HepG2 (cell line): Measurements from ENCODE around the gene PRM2. TPM values are rescaled to one million over a fixed set of nuclear protein-coding genes. Genes with fewer than 3 reads are reported as not detected.
A peak's percentile ranks its signal among the peaks of the same experiment; 100 is the strongest.

Experiments used
- CBX1 ChIP-seq: IDR thresholded peaks from one replicate; pipeline ENCODE4 v1.6.1; 2016; ENCODE audit warnings: antibody characterized with exemption, low read depth
- EHMT2 ChIP-seq: fragments of 200-600 bp; sonication (generic); IDR thresholded peaks from 2 replicates; pipeline ENCODE4 v1.7.0; 2017; ENCODE audit warnings: antibody characterized with exemption, low read depth, low read length, borderline replicate concordance
- FOXA3 ChIP-seq: IDR thresholded peaks from 2 replicates; pipeline ENCODE4 v1.6.1; 2016; ENCODE audit warnings: missing genetic modification reagents, missing compliant biosample characterization
- FOXJ3 ChIP-seq: sonication (generic); formaldehyde crosslinking; IDR thresholded peaks from 2 replicates; pipeline ENCODE4 v1.4.0; 2020; ENCODE audit warnings: missing genetic modification reagents, mild to moderate bottlenecking, borderline replicate concordance
- GFI1 ChIP-seq: sonication (generic); formaldehyde crosslinking; IDR thresholded peaks from 2 replicates; pipeline ENCODE4 v1.5.0; 2020; ENCODE audit warnings: missing genetic modification reagents, mild to moderate bottlenecking, borderline replicate concordance
- GMEB1 ChIP-seq: sonication (generic); formaldehyde crosslinking; IDR thresholded peaks from 2 replicates; pipeline ENCODE4 v1.5.1; 2020; ENCODE audit warnings: missing genetic modification reagents, mild to moderate bottlenecking, borderline replicate concordance
- HDAC6 ChIP-seq: fragments of 200-600 bp; sonication (generic); IDR thresholded peaks from 2 replicates; pipeline ENCODE4 v1.7.0; 2017; ENCODE audit warnings: mild to moderate bottlenecking, antibody characterized with exemption, low read length, low read depth
- HIVEP1 ChIP-seq: sonication (generic); formaldehyde crosslinking; IDR thresholded peaks from 2 replicates; pipeline ENCODE4 v1.4.0; 2020; ENCODE audit warnings: mild to moderate bottlenecking, missing genetic modification reagents
- KMT2B ChIP-seq: IDR thresholded peaks from 2 replicates; pipeline ENCODE4 v1.6.1; 2016; ENCODE audit warnings: missing genetic modification reagents, missing compliant biosample characterization
- NCOR1 ChIP-seq: fragments of 200-600 bp; sonication (generic); IDR thresholded peaks from 2 replicates; pipeline ENCODE4 v1.7.0; 2017; ENCODE audit warnings: antibody characterized with exemption, low read length, borderline replicate concordance
- NR2F1 ChIP-seq, 2 experiments: fragments of 450-650 bp in 1 of 2; formaldehyde crosslinking in 1 of 2; IDR thresholded peaks; 2 replicates each; pipeline versions ENCODE4 v1.5.0 to v1.6.1; 2016 to 2020; ENCODE audit warnings: mild to moderate bottlenecking in 1 of 2, missing compliant biosample characterization in 1 of 2, missing genetic modification reagents in 1 of 2, moderate library complexity in 1 of 2
- PITX1 ChIP-seq: sonication (generic); formaldehyde crosslinking; IDR thresholded peaks from 2 replicates; pipeline ENCODE4 v1.5.1; 2020; ENCODE audit warnings: mild to moderate bottlenecking, missing genetic modification reagents
- PLRG1 ChIP-seq: fragments of 450-650 bp; conservative IDR thresholded peaks from 2 replicates; pipeline ENCODE4 v1.6.1; 2016
- POLR2AphosphoS2 ChIP-seq: IDR thresholded peaks from 2 replicates; pipeline ENCODE4 v1.6.1; 2011; ENCODE audit warnings: low read depth, low read length, improper control_type of control experiment
- POLR2G ChIP-seq: fragments of 200-400 bp; formaldehyde crosslinking; IDR thresholded peaks from 2 replicates; pipeline ENCODE4 v1.6.1; 2018; ENCODE audit warnings: mild to moderate bottlenecking, low read depth, low read length, moderate library complexity
- REPIN1 ChIP-seq: sonication (generic); formaldehyde crosslinking; IDR thresholded peaks from 2 replicates; pipeline ENCODE4 v1.8.0; 2022; ENCODE audit warnings: missing genetic modification reagents, low read depth, mild to moderate bottlenecking, borderline replicate concordance
- ZBED4 ChIP-seq: sonication (generic); formaldehyde crosslinking; IDR thresholded peaks from 2 replicates; pipeline ENCODE4 v1.4.0; 2020; ENCODE audit warnings: missing genetic modification reagents, borderline replicate concordance
- ZMAT3 ChIP-seq: sonication (generic); formaldehyde crosslinking; conservative IDR thresholded peaks from 2 replicates; pipeline ENCODE4 v1.7.0; 2021; ENCODE audit warnings: missing genetic modification reagents
- ZNF20 ChIP-seq: sonication (generic); formaldehyde crosslinking; IDR thresholded peaks from 2 replicates; pipeline ENCODE4 v1.4.0; 2020; ENCODE audit warnings: mild to moderate bottlenecking, moderate library complexity, missing genetic modification reagents
- ZNF253 ChIP-seq: sonication (generic); formaldehyde crosslinking; IDR thresholded peaks from 2 replicates; pipeline ENCODE4 v1.8.0; 2022; ENCODE audit warnings: mild to moderate bottlenecking, missing genetic modification reagents, borderline replicate concordance
- ZNF414 ChIP-seq: sonication (generic); formaldehyde crosslinking; IDR thresholded peaks from 2 replicates; pipeline ENCODE4 v1.5.0; 2020; ENCODE audit warnings: missing genetic modification reagents
- polyA plus RNA-seq, 8 experiments: library from polyadenylated mRNA; depleted of rRNA in 3 of 8; stranded (reverse) in 7 of 8; unstranded in 1 of 8; fragments of >200 nt; fragmentation: Illumina TruSeq in 4 of 8; extraction: Trizol in 4 of 8; gene quantifications; 2 replicates each; pipeline versions ENCODE4 v1.2.1 to v1.2.3, GENCODE V29; 2011 to 2016; ENCODE audit warnings: low read depth in 4 of 8, missing spikeins in 1 of 8, mixed read lengths in 1 of 8; ENCODE audit not compliant: insufficient read depth in 1 of 8
- total RNA-seq, 5 experiments: library from RNA; depleted of rRNA; stranded (reverse); fragments of >200 nt; fragmentation: Illumina TruSeq; extraction: Trizol; gene quantifications; 2 replicates each; pipeline ENCODE4 v1.2.3, GENCODE V29; 2016; ENCODE audit warnings: low read depth in 1 of 5

Gene PRM2
- total and polyA plus RNA-seq, 2 of the 13 experiments (the other 11 are each of a cell fraction or from before 2014, with no cell fraction given), result 0.54 TPM; not detected in 1

GRCh38 chr16:11257131-11257938 lies 18.9 kb downstream of the PRM2 start (continued):
- TF ChIP-seq HIVEP1 (CRISPR knock-in tag) (peak; percentile 12; the same call in 1 of the 2 replicates), GMEB1 (CRISPR knock-in tag) (peak; percentile 66), FOXA3 (CRISPR knock-in tag) (peak; percentile 51), ZNF20 (CRISPR knock-in tag) (no peak), NCOR1 (no peak), KMT2B (CRISPR knock-in tag) (no peak), NR2F1 (CRISPR knock-in tag; IDR thresholded peaks at IDR 0.05) (no peak), FOXJ3 (CRISPR knock-in tag) (0 out of 2 replicates have a peak, but pooled peaks have one; percentile 63), PITX1 (CRISPR knock-in tag) (peak; percentile 53; the same call in 1 of the 2 replicates), CBX1 (peak; percentile 70), ZNF414 (peak; percentile 96; the same call in 1 of the 2 replicates), ZMAT3 (CRISPR knock-in tag) (no peak), PLRG1 (no peak), POLR2AphosphoS2 (no peak), HDAC6 (no peak), POLR2G (peak; percentile 54; the same call in 1 of the 2 replicates), ZBED4 (CRISPR knock-in tag) (no peak), GFI1 (CRISPR knock-in tag) (peak; percentile 48; the same call in 1 of the 2 replicates), REPIN1 (CRISPR knock-in tag) (peak; percentile 87), ZNF253 (peak; percentile 80; the same call in 1 of the 2 replicates), EHMT2 (no peak)
